Suprapubic skin (tissue), 4 donors: ENCODE results near the gene PPM1M. TPM values are rescaled to one million over a fixed set of nuclear protein-coding genes. Genes with fewer than 3 reads are reported as not detected.
A peak's percentile ranks its signal among the peaks of the same experiment; 100 is the strongest.
"Not testable (repeated sequence)": the region's sequence is repeated elsewhere in the genome, so short reads cannot be mapped to it uniquely, and the experiment has no call there.

Source experiments
- DNase-seq, 2 donors: peaks; one replicate each; pipeline ENCODE4 v3.0.0-alpha.2; 2019; ENCODE audit warnings: low spot score in 2 of 2
- H3K27ac ChIP-seq: fragments of 200-600 bp; sonication (generic); one replicate; pipeline ENCODE4 v1.5.1; 2019
- H3K27me3 ChIP-seq: fragments of 200-600 bp; sonication (generic); one replicate; pipeline ENCODE4 v1.5.1; 2019
- H3K36me3 ChIP-seq: fragments of 200-600 bp; sonication (generic); one replicate; pipeline ENCODE4 v1.5.1; 2019
- H3K4me1 ChIP-seq: fragments of 200-600 bp; sonication (generic); one replicate; pipeline ENCODE4 v1.5.1; 2019
- H3K4me3 ChIP-seq: fragments of 200-600 bp; sonication (generic); one replicate; pipeline ENCODE4 v1.5.1; 2019; ENCODE audit warnings: mild to moderate bottlenecking
- H3K9me3 ChIP-seq: fragments of 200-600 bp; sonication (generic); one replicate; pipeline ENCODE4 v1.5.1; 2019
- EP300 ChIP-seq: sonication (generic); formaldehyde crosslinking; IDR thresholded peaks from one replicate; pipeline ENCODE4 v1.6.1; 2017; ENCODE audit warnings: antibody characterized with exemption
- POLR2A ChIP-seq, 2 donors: fragments of 450-650 bp; IDR thresholded peaks; one replicate each; pipeline ENCODE4 v1.6.1; 2017; ENCODE audit warnings: antibody characterized with exemption in 2 of 2, mild to moderate bottlenecking in 2 of 2, moderate library complexity in 2 of 2
- POLR2AphosphoS5 ChIP-seq, 3 donors: sonication (generic); formaldehyde crosslinking; IDR thresholded peaks; one replicate each; pipeline ENCODE4 v1.6.1; 2017; ENCODE audit warnings: antibody characterized with exemption in 3 of 3
- WGBS: methylation state at CpG from one replicate; pipeline ENCODE4 v1.1.5; 2018; 5-methylcytosine and 5-hydroxymethylcytosine counted together
- total RNA-seq, 4 donors: library from RNA; depleted of rRNA; stranded (reverse); fragments of >200 nt; gene quantifications; one replicate each; pipeline ENCODE4 v1.1.0, GENCODE V29; 2016
- TF ChIP-seq, protein P1 (sequence below), 2 donors: fragments of 200-600 bp in 1 of 2; fragments of 450-650 bp in 1 of 2; sonication (generic) in 1 of 2; IDR thresholded peaks; one replicate each; pipeline ENCODE4 v1.5.1; 2016 to 2019; ENCODE audit warnings: antibody characterized with exemption in 2 of 2, mild to moderate bottlenecking in 1 of 2, moderate library complexity in 1 of 2

PPM1M gene
- total RNA-seq, 4 donors from 2014 or later: 10.0 to 17.5 (median 11.3) TPM

- no peak for DNase-seq
- Histone ChIP-seq H3K4me3 (no peak overlapping the region), H3K4me1 (peaks cover 4% of the 10 kb centered on the region), H3K9me3 (no peaks in the 10 kb centered on the region), H3K27me3 (no peaks in the 10 kb centered on the region), H3K27ac (no peak overlapping the region), H3K36me3 (peaks cover 93% of the 10 kb centered on the region)
- TF ChIP-seq, protein P1, sequence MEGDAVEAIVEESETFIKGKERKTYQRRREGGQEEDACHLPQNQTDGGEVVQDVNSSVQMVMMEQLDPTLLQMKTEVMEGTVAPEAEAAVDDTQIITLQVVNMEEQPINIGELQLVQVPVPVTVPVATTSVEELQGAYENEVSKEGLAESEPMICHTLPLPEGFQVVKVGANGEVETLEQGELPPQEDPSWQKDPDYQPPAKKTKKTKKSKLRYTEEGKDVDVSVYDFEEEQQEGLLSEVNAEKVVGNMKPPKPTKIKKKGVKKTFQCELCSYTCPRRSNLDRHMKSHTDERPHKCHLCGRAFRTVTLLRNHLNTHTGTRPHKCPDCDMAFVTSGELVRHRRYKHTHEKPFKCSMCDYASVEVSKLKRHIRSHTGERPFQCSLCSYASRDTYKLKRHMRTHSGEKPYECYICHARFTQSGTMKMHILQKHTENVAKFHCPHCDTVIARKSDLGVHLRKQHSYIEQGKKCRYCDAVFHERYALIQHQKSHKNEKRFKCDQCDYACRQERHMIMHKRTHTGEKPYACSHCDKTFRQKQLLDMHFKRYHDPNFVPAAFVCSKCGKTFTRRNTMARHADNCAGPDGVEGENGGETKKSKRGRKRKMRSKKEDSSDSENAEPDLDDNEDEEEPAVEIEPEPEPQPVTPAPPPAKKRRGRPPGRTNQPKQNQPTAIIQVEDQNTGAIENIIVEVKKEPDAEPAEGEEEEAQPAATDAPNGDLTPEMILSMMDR (IDR thresholded peaks at IDR 0.05): no peak
- no peak for TF ChIP-seq POLR2A (IDR thresholded peaks at IDR 0.05)
- TF ChIP-seq EP300: no peak
- TF ChIP-seq POLR2AphosphoS5 (IDR thresholded peaks at IDR 0.05): no peak
These were observed 16.9 kb downstream of the PPM1M start for GRCh38 chr3:52262447-52262846.

DNA sequence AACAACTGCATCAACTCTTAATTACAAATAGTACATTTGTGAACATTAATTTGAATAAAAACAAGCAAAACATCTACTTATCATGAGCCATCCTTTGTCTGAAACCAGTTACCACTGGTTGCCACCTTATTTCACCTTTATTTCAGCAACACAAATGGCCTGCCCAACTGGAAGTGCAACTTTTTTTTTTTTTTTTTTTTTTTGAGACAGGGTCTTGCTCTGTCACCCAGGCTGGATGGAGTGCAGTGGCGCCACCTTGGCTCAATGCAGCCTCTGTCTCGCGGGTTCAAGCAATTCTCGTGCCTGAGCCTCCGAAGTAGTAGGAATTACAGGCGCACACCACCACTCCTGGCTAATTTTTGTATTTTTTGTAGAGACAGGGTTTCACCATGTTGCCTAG is 19.8 kb downstream of the PPM1M start:
- H3K27me3 ChIP-seq: no peaks in the 10 kb centered on the region
- DNase-seq: no peak
- peaks cover 82% of the 10 kb centered on the region for H3K36me3 ChIP-seq
- no peak for TF ChIP-seq EP300
- no peak for TF ChIP-seq POLR2A (IDR thresholded peaks at IDR 0.05)
- TF ChIP-seq POLR2AphosphoS5 (IDR thresholded peaks at IDR 0.05): no peak
- TF ChIP-seq, protein P1 (IDR thresholded peaks at IDR 0.05): no peak
- no peaks in the 10 kb centered on the region for H3K9me3 ChIP-seq
- no peak overlapping the region for H3K27ac ChIP-seq
- H3K4me1 ChIP-seq: peaks cover 23% of the 10 kb centered on the region
- 79% methylated on average over 6 of the region's 6 CpGs for WGBS
- no peak overlapping the region for H3K4me3 ChIP-seq

DNA sequence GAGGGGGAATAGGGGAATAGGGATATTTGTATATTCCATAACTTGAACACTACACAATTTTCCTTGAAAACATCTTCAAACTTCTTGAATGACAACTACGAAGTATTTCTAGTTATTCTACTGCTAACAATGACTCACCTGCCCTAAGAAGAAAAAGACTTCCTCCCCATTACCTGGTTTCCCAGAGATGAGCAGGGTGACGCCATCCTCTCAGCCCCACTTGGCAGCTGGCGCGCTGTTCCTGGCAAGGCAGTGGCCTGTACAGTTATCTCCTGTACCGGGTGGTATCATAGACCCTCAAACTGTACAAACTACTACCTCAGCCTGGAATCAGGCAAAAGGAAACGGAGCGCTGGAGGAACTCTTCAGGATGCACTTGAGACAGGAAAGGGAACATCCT is 22.5 kb downstream of the PPM1M start:
- H3K4me1 ChIP-seq: peaks cover 49% of the 10 kb centered on the region
- H3K9me3 ChIP-seq: no peaks in the 10 kb centered on the region
- TF ChIP-seq POLR2A (IDR thresholded peaks at IDR 0.05) (no peak), POLR2AphosphoS5 (IDR thresholded peaks at IDR 0.05) (no peak), EP300 (no peak)
- TF ChIP-seq, protein P1 (IDR thresholded peaks at IDR 0.05): no peak
- WGBS: 61% methylated on average over 7 of the region's 7 CpGs
- no peak for DNase-seq
- H3K36me3 ChIP-seq: peaks cover 58% of the 10 kb centered on the region
- H3K27me3 ChIP-seq: no peaks in the 10 kb centered on the region
- H3K4me3 ChIP-seq: no peak overlapping the region
- H3K27ac ChIP-seq: no peak overlapping the region

GRCh38 chr3:52269776-52270175 is 24.2 kb downstream of the PPM1M start:
- H3K27ac ChIP-seq: peak overlapping the region; percentile 44
- no peaks in the 10 kb centered on the region for H3K27me3 ChIP-seq
- TF ChIP-seq POLR2A (IDR thresholded peaks at IDR 0.05): no peak
- TF ChIP-seq POLR2AphosphoS5 (IDR thresholded peaks at IDR 0.05): no peak
- TF ChIP-seq, protein P1 (IDR thresholded peaks at IDR 0.05): no peak
- TF ChIP-seq EP300: no peak
- WGBS: 62% methylated on average over 3 of the region's 3 CpGs
- peaks cover 41% of the 10 kb centered on the region for H3K36me3 ChIP-seq
- H3K4me1 ChIP-seq: peaks cover 61% of the 10 kb centered on the region
- no peak for DNase-seq
- no peaks in the 10 kb centered on the region for H3K9me3 ChIP-seq
- no peak overlapping the region for H3K4me3 ChIP-seq

DNA sequence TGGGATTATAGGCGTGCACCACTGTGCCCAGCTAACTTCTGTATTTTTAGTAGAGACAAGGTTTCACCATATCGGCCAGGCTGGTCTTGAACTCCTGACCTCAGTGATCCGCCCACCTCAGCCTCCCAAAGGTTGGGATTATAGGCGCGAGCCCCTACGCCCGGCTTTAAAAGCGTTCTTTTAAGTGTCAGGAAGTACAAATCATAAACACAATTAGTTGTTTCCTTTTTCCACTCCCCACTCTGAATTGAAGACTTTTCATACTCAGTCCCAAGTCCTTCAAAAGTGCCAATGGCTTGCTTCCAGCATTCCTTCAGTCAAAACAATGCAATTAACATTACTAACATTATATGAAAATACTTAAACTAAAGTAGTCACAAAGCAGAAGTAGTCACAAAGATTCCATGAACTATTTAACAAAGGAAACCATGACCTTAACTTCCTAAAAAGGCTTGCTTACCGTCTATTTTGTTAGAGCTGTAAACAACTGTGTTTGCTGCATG is 24.7 kb downstream of the PPM1M start:
- no peaks in the 10 kb centered on the region for H3K9me3 ChIP-seq
- peaks cover 66% of the 10 kb centered on the region for H3K4me1 ChIP-seq
- H3K4me3 ChIP-seq: no peak overlapping the region
- no peaks in the 10 kb centered on the region for H3K27me3 ChIP-seq
- TF ChIP-seq POLR2A (IDR thresholded peaks at IDR 0.05): no peak
- no peak for TF ChIP-seq EP300
- no peak for TF ChIP-seq POLR2AphosphoS5 (IDR thresholded peaks at IDR 0.05)
- TF ChIP-seq, protein P1 (IDR thresholded peaks at IDR 0.05): no peak
- WGBS: 47% methylated on average over 9 of the region's 9 CpGs
- H3K27ac ChIP-seq: peak overlapping the region; percentile 44
- peaks cover 39% of the 10 kb centered on the region for H3K36me3 ChIP-seq
- no peak for DNase-seq

GRCh38 chr3:52272172-52272571 is 26.6 kb downstream of the PPM1M start:
- DNase-seq, H3K27ac ChIP-seq, H3K9me3 ChIP-seq, H3K4me3 ChIP-seq, H3K27me3 ChIP-seq: not testable (repeated sequence)
- peaks cover 84% of the 10 kb centered on the region for H3K4me1 ChIP-seq
- WGBS: 84% methylated on average over 9 of the region's 9 CpGs
- H3K36me3 ChIP-seq: peaks cover 21% of the 10 kb centered on the region
